Lower lobe of right lung (tissue), 2 donors: ENCODE results near the gene TIMP2. TPM values are rescaled to one million over a fixed set of nuclear protein-coding genes. Genes with fewer than 3 reads are reported as not detected.

Source experiments
- ATAC-seq, 2 donors: fragments of 200-7000 bp; cut with Tn5 transposase; one replicate each; pipeline ENCODE4 v1.9.1; 2020 to 2022; ENCODE audit warnings: mild to moderate bottlenecking in 2 of 2, moderate library complexity in 2 of 2
- DNase-seq: peaks from one replicate; pipeline ENCODE4 v3.0.0-alpha.2; 2020
- H3K27ac ChIP-seq: fragments of 200-600 bp; one replicate; pipeline ENCODE4 v1.8.0; 2022
- H3K27me3 ChIP-seq: fragments of 200-600 bp; one replicate; pipeline ENCODE4 v1.8.0; 2022; ENCODE audit warnings: low read depth
- H3K36me3 ChIP-seq: fragments of 200-600 bp; one replicate; pipeline ENCODE4 v1.8.0; 2022; ENCODE audit warnings: mild to moderate bottlenecking
- H3K4me1 ChIP-seq: fragments of 200-600 bp; one replicate; pipeline ENCODE4 v1.8.0; 2022
- H3K4me3 ChIP-seq: fragments of 200-600 bp; one replicate; pipeline ENCODE4 v1.8.0; 2022; ENCODE audit warnings: mild to moderate bottlenecking
- H3K9me3 ChIP-seq: fragments of 200-600 bp; one replicate; pipeline ENCODE4 v1.8.0; 2022
- intact Hi-C: fragments of 100-400 bp; cut with DNase I; formaldehyde crosslinking; loops from one replicate; pipeline ENCODE4 v1.11.0; 2022
- total RNA-seq: library from RNA; stranded (reverse); fragmentation: NEBNext Ultra II Directional; extraction: Animal tissue kit (Norgen Biotek cat#: 25700); gene quantifications from one replicate; pipeline ENCODE4 v1.2.1, GENCODE V29; 2021
- TF ChIP-seq, protein P1 (sequence below): fragments of 200-600 bp; IDR thresholded peaks from one replicate; pipeline ENCODE4 v1.8.0; 2022; ENCODE audit warnings: antibody characterized with exemption, mild to moderate bottlenecking
- donor health status: DM: no; HTN: yes; CAD: no; lungs with severe emphysema.

The TIMP2 gene
- total RNA-seq, 1 donor from 2014 or later = 260 TPM

DNA sequence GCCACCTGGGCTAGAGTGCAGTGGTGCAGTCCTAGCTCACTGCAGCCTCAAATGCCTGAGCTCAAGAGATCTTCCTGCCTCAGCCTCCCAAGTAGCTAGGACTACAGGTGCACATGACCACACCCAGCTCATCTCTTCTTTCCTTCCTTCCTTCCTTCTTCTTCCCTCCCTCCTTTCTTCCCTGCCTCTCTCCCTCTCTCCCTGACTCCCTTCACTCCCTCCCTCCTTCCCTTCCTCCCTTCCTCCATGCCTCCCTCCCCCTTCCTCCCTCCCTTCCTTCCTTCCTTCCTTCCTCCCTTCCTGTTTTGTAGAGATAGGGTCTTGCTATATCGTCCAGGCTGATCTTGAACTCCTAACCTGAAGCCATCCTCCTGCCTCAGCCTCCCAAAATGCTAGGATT, 61.1 kb downstream of the TIMP2 start:
- H3K9me3 ChIP-seq = no peaks in the 10 kb centered on the region
- H3K4me3 ChIP-seq = no peak overlapping the region
- H3K36me3 ChIP-seq = peaks cover 32% of the 10 kb centered on the region
- TF ChIP-seq, protein P1, sequence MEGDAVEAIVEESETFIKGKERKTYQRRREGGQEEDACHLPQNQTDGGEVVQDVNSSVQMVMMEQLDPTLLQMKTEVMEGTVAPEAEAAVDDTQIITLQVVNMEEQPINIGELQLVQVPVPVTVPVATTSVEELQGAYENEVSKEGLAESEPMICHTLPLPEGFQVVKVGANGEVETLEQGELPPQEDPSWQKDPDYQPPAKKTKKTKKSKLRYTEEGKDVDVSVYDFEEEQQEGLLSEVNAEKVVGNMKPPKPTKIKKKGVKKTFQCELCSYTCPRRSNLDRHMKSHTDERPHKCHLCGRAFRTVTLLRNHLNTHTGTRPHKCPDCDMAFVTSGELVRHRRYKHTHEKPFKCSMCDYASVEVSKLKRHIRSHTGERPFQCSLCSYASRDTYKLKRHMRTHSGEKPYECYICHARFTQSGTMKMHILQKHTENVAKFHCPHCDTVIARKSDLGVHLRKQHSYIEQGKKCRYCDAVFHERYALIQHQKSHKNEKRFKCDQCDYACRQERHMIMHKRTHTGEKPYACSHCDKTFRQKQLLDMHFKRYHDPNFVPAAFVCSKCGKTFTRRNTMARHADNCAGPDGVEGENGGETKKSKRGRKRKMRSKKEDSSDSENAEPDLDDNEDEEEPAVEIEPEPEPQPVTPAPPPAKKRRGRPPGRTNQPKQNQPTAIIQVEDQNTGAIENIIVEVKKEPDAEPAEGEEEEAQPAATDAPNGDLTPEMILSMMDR = no peak
- intact Hi-C loops = loop anchor here (10.0 kb wide), 1 partner anchor 101 kb away; no protein-coding TSS in a partner anchor
- H3K27ac ChIP-seq = no peak overlapping the region
- ATAC-seq (no peak), DNase-seq (no peak)
- no peaks in the 10 kb centered on the region for H3K27me3 ChIP-seq
- peaks cover 21% of the 10 kb centered on the region for H3K4me1 ChIP-seq

DNA sequence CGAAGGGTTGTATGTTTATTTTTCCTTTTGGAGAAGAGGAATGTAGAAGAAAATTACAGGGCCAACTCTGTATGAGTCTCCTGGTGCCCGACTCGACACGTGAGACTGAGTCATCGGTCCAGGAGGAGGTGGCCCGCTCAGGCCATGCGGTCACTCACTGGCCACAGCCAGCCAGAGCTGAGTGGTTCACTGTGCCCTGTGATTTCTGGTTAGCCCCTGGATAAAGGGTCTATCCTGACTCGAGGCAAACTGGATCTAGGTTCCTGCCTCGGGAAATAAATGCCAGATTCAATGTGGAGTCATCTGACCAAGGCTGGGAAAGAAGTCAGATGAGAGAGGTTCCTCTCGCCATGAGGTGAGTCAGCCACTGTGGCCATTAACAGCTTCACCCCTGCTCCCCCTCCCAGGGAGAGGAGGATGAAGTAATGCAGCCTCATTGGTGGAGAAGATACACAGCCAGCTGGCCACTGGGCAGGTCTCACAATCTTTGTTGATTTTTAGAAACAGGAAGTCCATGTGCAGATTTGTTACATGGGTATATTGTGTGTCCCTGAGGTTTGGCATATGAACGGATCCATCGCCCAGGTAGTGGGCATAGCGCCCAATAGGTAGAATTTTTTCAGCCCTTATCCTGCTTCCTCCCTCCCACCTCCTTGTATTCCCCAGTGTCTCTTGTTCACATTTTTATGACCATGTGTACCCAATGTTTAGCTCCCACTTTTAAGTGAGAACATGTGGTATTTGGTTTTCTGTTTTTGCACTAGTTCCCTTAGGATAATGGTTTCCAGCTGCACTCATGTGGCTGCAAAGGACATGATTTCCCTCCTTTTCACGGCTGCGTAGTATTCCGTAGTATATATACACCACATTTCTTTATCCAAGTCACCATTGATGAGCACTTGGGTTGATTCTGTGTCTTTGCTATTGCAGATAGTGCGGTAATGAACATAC, 62.8 kb downstream of the TIMP2 start:
- Histone ChIP-seq H3K27me3 (no peaks in the 10 kb centered on the region), H3K4me3 (no peak overlapping the region), H3K4me1 (peaks cover 21% of the 10 kb centered on the region), H3K9me3 (no peaks in the 10 kb centered on the region), H3K27ac (peak overlapping the region; percentile 61), H3K36me3 (peaks cover 21% of the 10 kb centered on the region)
- peak; percentile 74 for DNase-seq
- peak; percentile 84 to 91 for ATAC-seq
- TF ChIP-seq, protein P1 = no peak
- intact Hi-C loops = loop anchor here (10.0 kb wide), 1 partner anchor 102 kb away; no protein-coding TSS in a partner anchor

DNA sequence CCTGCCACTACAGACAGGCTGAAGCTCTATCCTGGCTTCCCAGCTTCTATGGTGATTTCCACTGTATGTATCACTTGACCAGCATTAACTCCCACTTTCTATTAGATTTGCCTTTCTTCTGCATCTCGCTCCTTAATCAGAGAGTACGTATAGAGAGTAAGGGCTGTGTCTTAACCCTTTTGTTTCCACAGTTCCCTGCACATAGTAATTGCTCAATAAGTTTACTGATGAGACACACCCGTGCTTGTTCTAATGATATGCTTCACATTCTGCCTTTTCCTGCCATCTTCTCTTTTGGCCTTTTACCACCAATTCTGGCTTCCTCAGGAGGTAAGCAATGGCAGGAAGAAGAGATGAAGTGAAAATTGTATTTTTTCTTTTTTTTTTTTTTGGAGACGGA, 64.0 kb downstream of the TIMP2 start:
- peaks cover 19% of the 10 kb centered on the region for H3K4me1 ChIP-seq

DNA sequence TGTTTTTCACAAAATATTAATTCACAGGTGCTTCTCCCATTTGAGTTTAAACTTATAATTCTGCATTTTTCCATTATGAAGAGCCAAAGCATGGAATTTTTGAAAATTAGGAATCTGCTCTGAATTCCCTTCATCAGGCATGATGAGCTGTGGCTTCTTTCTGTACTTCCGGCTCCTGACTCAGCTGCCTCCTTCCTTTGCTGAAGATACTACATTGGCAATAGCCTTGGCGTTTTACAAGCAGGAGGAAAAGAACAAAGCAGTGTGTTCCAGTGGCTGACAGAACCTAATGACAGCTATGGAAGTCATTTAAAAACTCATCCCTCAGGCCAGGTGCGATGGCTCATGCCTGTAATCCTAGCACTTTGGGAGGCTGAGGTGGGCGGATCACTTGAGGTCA, 66.1 kb downstream of the TIMP2 start:
- no peaks in the 10 kb centered on the region for H3K27me3 ChIP-seq
- DNase-seq (no peak), ATAC-seq (no peak)
- TF ChIP-seq, protein P1 = no peak
- intact Hi-C loops = no loop called here
- H3K9me3 ChIP-seq = no peaks in the 10 kb centered on the region
- H3K27ac ChIP-seq = no peak overlapping the region
- H3K4me3 ChIP-seq = no peak overlapping the region
- H3K36me3 ChIP-seq = peaks cover 40% of the 10 kb centered on the region
- H3K4me1 ChIP-seq = peaks cover 10% of the 10 kb centered on the region

More for the DNA sequence above, 64.0 kb downstream of the TIMP2 start:
- no peak overlapping the region for H3K4me3 ChIP-seq
- TF ChIP-seq, protein P1 = no peak
- no peaks in the 10 kb centered on the region for H3K27me3 ChIP-seq
- peaks cover 31% of the 10 kb centered on the region for H3K36me3 ChIP-seq
- ATAC-seq = no peak
- no peak for DNase-seq
- no peak overlapping the region for H3K27ac ChIP-seq
- H3K9me3 ChIP-seq = no peaks in the 10 kb centered on the region
- intact Hi-C loops = loop anchor here (10.0 kb wide), 1 partner anchor 104 kb away; no protein-coding TSS in a partner anchor

DNA sequence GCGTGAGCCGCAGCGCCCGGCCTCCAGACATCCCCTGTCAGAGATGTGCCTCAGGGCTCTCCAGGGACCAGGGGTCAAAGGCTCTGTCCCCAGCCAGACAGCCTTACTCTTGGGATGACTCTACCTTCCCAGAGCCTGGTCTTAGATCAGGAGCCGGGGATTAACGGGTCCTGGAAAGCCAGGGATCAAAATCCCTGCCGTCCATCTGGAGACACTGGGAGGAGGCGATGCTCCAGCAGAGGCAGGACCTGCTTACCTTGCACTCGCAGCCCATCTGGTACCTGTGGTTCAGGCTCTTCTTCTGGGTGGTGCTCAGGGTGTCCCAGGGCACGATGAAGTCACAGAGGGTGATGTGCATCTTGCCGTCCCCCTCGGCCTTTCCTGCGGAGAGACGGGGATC, 67.9 kb downstream of the TIMP2 start:
- H3K27me3 ChIP-seq = no peaks in the 10 kb centered on the region
- TF ChIP-seq, protein P1 = no peak
- no peak overlapping the region for H3K27ac ChIP-seq
- H3K9me3 ChIP-seq = no peaks in the 10 kb centered on the region
- DNase-seq (no peak), ATAC-seq (no peak)
- H3K36me3 ChIP-seq = peaks cover 42% of the 10 kb centered on the region
- peaks cover 8% of the 10 kb centered on the region for H3K4me1 ChIP-seq
- H3K4me3 ChIP-seq = no peak overlapping the region
- intact Hi-C loops = no loop called here
